PFSK-1 (cell line): Measurements from ENCODE around the gene EPHA7.

Source experiments
- FOXP2 ChIP-seq: optimal IDR thresholded peaks from 2 replicates; pipeline ENCODE3; 2011; ENCODE audit warnings: borderline replicate concordance, control low read depth, inconsistent platforms; ENCODE audit not compliant: insufficient read depth; ENCODE audit errors: extremely low read length, extremely low read depth
- POLR2AphosphoS5 ChIP-seq: IDR thresholded peaks from 2 replicates; pipeline ENCODE4 v1.6.1; 2012; ENCODE audit warnings: low read depth, mild to moderate bottlenecking, control low read depth, low read length, moderate library complexity
- REST ChIP-seq, 2 experiments: IDR thresholded peaks; 2 replicates each; pipeline versions ENCODE4 v1.6.1 to v1.8.0; 2011 to 2012; ENCODE audit warnings: low read depth in 2 of 2, low read length in 2 of 2, control low read depth in 1 of 2, inconsistent platforms in 1 of 2, mild to moderate bottlenecking in 1 of 2, moderate library complexity in 1 of 2; ENCODE audit not compliant: insufficient read depth in 1 of 2
- SIN3A ChIP-seq: IDR thresholded peaks from 2 replicates; pipeline ENCODE4 v1.6.1; 2012; ENCODE audit warnings: mild to moderate bottlenecking, low read length, moderate library complexity, borderline replicate concordance; ENCODE audit not compliant: insufficient read depth
- TAF1 ChIP-seq: IDR thresholded peaks from 2 replicates; pipeline ENCODE4 v1.6.1; 2012; ENCODE audit warnings: low read length, control low read depth, borderline replicate concordance; ENCODE audit not compliant: insufficient read depth

GRCh38 chr6:93318121-93318520, 101.2 kb downstream of the EPHA7 start:
- TF ChIP-seq SIN3A = no peak
- no peak for TF ChIP-seq POLR2AphosphoS5
- TF ChIP-seq REST (IDR thresholded peaks at IDR 0.05; ENCODE audit: insufficient read depth in 1 of 2, low read depth in 2 of 2, low read length in 2 of 2) = no peak
- no peak for TF ChIP-seq TAF1
- no peak for TF ChIP-seq FOXP2
